Measurements from ENCODE around the gene RHOH. TPM values are rescaled to one million over a fixed set of nuclear protein-coding genes. Genes with fewer than 3 reads are reported as not detected.

RHOH gene
- total RNA-seq, 1 donor from 2014 or later = 11.2 TPM

DNA sequence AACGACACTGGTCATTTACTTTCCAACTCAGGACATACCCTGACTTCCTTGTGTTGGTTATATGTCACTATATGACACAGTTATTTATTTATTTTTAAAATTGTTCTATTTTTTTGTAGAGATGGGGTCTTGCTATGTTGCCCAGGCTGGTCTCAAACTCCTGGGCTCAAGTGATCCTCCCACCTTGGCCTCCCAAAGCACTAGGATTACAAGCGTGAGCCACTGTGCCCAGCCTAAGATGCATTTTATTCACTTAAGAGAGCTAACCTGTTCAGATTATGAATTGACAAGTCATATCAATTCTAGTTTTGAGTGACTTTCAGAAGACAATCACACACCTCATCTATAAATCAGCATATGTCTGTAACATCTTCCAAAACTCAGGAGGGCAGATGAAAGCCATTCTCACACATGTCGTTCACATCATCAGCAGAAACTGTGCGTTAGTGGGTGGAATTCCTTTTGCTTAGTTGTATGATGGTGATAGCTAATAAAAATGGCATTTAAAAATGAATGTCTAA lies 9.4 kb upstream of the RHOH start:
- Mint-ChIP-seq H3K9me3 (no peaks in the 10 kb centered on the region), H3K27ac (no peak overlapping the region), H3K4me1 (peaks cover 22% of the 10 kb centered on the region), H3K4me3 (no peak overlapping the region), H3K27me3 (ENCODE audit: insufficient read depth, low read depth) (no peaks in the 10 kb centered on the region), H3K36me3 (no peaks in the 10 kb centered on the region)
- H3K9me3 ChIP-seq (ENCODE audit: low read depth) = no peaks in the 10 kb centered on the region
- H3K79me2 ChIP-seq (ENCODE audit: low read depth) = no peaks in the 10 kb centered on the region
- no peaks in the 10 kb centered on the region for H4K20me1 ChIP-seq (ENCODE audit: low read depth)
- H3K4me2 ChIP-seq = no peak overlapping the region
- no peak overlapping the region for H3K4me3 ChIP-seq
- no peak overlapping the region for H3K9ac ChIP-seq
- H3K27me3 ChIP-seq = no peaks in the 10 kb centered on the region
- peaks cover 24% of the 10 kb centered on the region for H3K4me1 ChIP-seq
- H3F3A ChIP-seq (ENCODE audit: low read depth) = peaks cover 4% of the 10 kb centered on the region
- no peak overlapping the region for H2AFZ ChIP-seq (replicated peaks)
- H3K36me3 ChIP-seq = no peaks in the 10 kb centered on the region
- no peak for DNase-seq (ENCODE audit: low spot score)
- H3K27ac ChIP-seq = no peak overlapping the region
- TF ChIP-seq EZH2 (IDR thresholded peaks at IDR 0.05) (no peak), CTCF (IDR thresholded peaks at IDR 0.05) (no peak), EZH2phosphoT487 (IDR thresholded peaks at IDR 0.05) (no peak)

DNA sequence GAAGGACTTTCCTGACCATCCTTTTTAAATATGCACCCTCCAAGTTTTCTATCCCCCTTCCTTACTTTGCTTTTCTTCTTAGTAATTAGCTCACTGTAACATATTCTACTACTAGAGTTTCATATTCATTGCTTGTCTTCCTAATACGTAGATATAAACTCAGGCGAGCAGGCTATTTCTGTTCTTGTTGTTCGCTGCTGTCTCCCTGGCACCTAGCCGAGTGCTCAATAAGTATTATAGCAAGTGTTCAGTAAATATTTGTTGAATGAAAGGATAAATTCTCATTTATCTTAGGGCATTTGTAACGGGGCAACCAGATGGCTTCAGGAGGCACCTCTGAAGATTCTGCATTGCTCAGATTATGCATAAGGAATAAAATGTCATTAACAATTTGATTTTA lies 6.8 kb upstream of the RHOH start:
- no peak overlapping the region for H3K4me2 ChIP-seq
- H3K4me1 ChIP-seq = peaks cover 39% of the 10 kb centered on the region
- Mint-ChIP-seq H3K9me3 (no peaks in the 10 kb centered on the region), H3K36me3 (no peaks in the 10 kb centered on the region), H3K4me1 (peaks cover 44% of the 10 kb centered on the region), H3K27me3 (ENCODE audit: insufficient read depth, low read depth) (no peaks in the 10 kb centered on the region), H3K4me3 (no peak overlapping the region), H3K27ac (no peak overlapping the region)
- H3F3A ChIP-seq (ENCODE audit: low read depth) = peaks cover 13% of the 10 kb centered on the region
- H3K79me2 ChIP-seq (ENCODE audit: low read depth) = no peaks in the 10 kb centered on the region
- no peaks in the 10 kb centered on the region for H3K36me3 ChIP-seq
- TF ChIP-seq EZH2phosphoT487 (IDR thresholded peaks at IDR 0.05) = no peak
- no peak for TF ChIP-seq EZH2 (IDR thresholded peaks at IDR 0.05)
- no peak for TF ChIP-seq CTCF (IDR thresholded peaks at IDR 0.05)
- DNase-seq (ENCODE audit: low spot score) = no peak
- H4K20me1 ChIP-seq (ENCODE audit: low read depth) = no peaks in the 10 kb centered on the region
- H3K9ac ChIP-seq = no peak overlapping the region
- H2AFZ ChIP-seq (replicated peaks) = no peak overlapping the region
- H3K27ac ChIP-seq = no peak overlapping the region
- no peak overlapping the region for H3K4me3 ChIP-seq
- no peaks in the 10 kb centered on the region for H3K9me3 ChIP-seq (ENCODE audit: low read depth)
- no peaks in the 10 kb centered on the region for H3K27me3 ChIP-seq

GRCh38 chr4:40190465-40190864 lies 6.4 kb upstream of the RHOH start:
- no peaks in the 10 kb centered on the region for H3K9me3 ChIP-seq (ENCODE audit: low read depth)
- H3K4me3 Mint-ChIP-seq = no peak overlapping the region
- H3K36me3 ChIP-seq = no peaks in the 10 kb centered on the region
- H2AFZ ChIP-seq (replicated peaks) = peak overlapping the region; percentile 73
- no peaks in the 10 kb centered on the region for H3K9me3 Mint-ChIP-seq
- H3K4me1 Mint-ChIP-seq = peaks cover 45% of the 10 kb centered on the region
- no peaks in the 10 kb centered on the region for H3K79me2 ChIP-seq (ENCODE audit: low read depth)
- no peak overlapping the region for H3K27ac Mint-ChIP-seq
- H3K27me3 ChIP-seq = no peaks in the 10 kb centered on the region
- peaks cover 2% of the 10 kb centered on the region for H3K27me3 Mint-ChIP-seq (ENCODE audit: insufficient read depth, low read depth)
- TF ChIP-seq CTCF (IDR thresholded peaks at IDR 0.05) (no peak), EZH2phosphoT487 (IDR thresholded peaks at IDR 0.05) (no peak), EZH2 (IDR thresholded peaks at IDR 0.05) (no peak)
- no peak overlapping the region for H3K4me2 ChIP-seq
- H4K20me1 ChIP-seq (ENCODE audit: low read depth) = no peaks in the 10 kb centered on the region
- H3F3A ChIP-seq (ENCODE audit: low read depth) = peaks cover 17% of the 10 kb centered on the region
- H3K4me3 ChIP-seq = no peak overlapping the region
- peaks cover 39% of the 10 kb centered on the region for H3K4me1 ChIP-seq
- H3K9ac ChIP-seq = no peak overlapping the region
- no peak for DNase-seq (ENCODE audit: low spot score)
- H3K36me3 Mint-ChIP-seq = no peaks in the 10 kb centered on the region
- H3K27ac ChIP-seq = no peak overlapping the region
